Measurements from ENCODE around the gene TRIP10. TPM values are rescaled to one million over a fixed set of nuclear protein-coding genes. Genes with fewer than 3 reads are reported as not detected.

Gene TRIP10
- total and polyA plus RNA-seq, 4 donors: 3.4 to 9.9 (median 7.4) TPM

GRCh38 chr19:6788896-6789295, 49.4 kb downstream of the TRIP10 start:
- H3K27me3 ChIP-seq (ENCODE audit: control insufficient read depth in 4 of 4, insufficient read depth in 4 of 4, low read length in 3 of 4): peaks cover 0 to 2% (median 0%) of the 10 kb centered on the region in 4 donors
- no peaks in the 10 kb centered on the region for H3K9me3 ChIP-seq (ENCODE audit: control insufficient read depth in 4 of 4, low read length in 3 of 4)
- TF ChIP-seq TAF1 (conservative IDR thresholded peaks at IDR 0.05): no peak
- TF ChIP-seq RAD21 (IDR thresholded peaks at IDR 0.05): no peak
- no peak for TF ChIP-seq MAX (IDR thresholded peaks at IDR 0.05)
- no peak for TF ChIP-seq GABPA (IDR thresholded peaks at IDR 0.05 in 1 of 2, conservative IDR thresholded peaks at IDR 0.05 in 1 of 2)
- no peak for TF ChIP-seq RXRA (IDR thresholded peaks at IDR 0.05)
- no peak for TF ChIP-seq REST (IDR thresholded peaks at IDR 0.05)
- TF ChIP-seq HNF4A (conservative IDR thresholded peaks at IDR 0.05): no peak
- no peak for TF ChIP-seq FOXA2 (IDR thresholded peaks at IDR 0.05)
- TF ChIP-seq NR2F2 (IDR thresholded peaks at IDR 0.05): no peak
- no peak for TF ChIP-seq HNF4G (IDR thresholded peaks at IDR 0.05)
- TF ChIP-seq JUND (IDR thresholded peaks at IDR 0.05): no peak
- TF ChIP-seq FOXA1 (IDR thresholded peaks at IDR 0.05): no peak
- no peak for TF ChIP-seq EGR1 (IDR thresholded peaks at IDR 0.05; ENCODE audit: low read depth in 2 of 2)
- no peak for TF ChIP-seq CTCF (IDR thresholded peaks at IDR 0.05; ENCODE audit: low read depth, low read length, missing input control)
- TF ChIP-seq SP1 (IDR thresholded peaks at IDR 0.05): no peak
- TF ChIP-seq ZBTB33 (IDR thresholded peaks at IDR 0.05): no peak
- no peak for DNase-seq (ENCODE audit: low spot score)
- 80% methylated on average over 4 of the region's 4 CpGs for WGBS
- H3K4me1 ChIP-seq (ENCODE audit: control insufficient read depth in 4 of 4, insufficient read depth in 4 of 4, low read length in 3 of 4): no peaks in the 10 kb centered on the region
- H3K9ac ChIP-seq (ENCODE audit: low read depth in 1 of 2, low read length in 2 of 2): no peak overlapping the region
- no peak overlapping the region for H3K4me3 ChIP-seq (ENCODE audit: low read depth in 1 of 3, low read length in 3 of 3)
- H3K27ac ChIP-seq (ENCODE audit: low read depth in 1 of 2, low read length in 2 of 2): no peak overlapping the region
- no peaks in the 10 kb centered on the region for H3K36me3 ChIP-seq (ENCODE audit: control insufficient read depth in 4 of 4, insufficient read depth in 3 of 4, low read depth in 1 of 4, low read length in 3 of 4)
